Chondrocyte (in vitro differentiated cells): Measurements from ENCODE around the gene HOXA9. TPM values are rescaled to one million over a fixed set of nuclear protein-coding genes. Genes with fewer than 3 reads are reported as not detected.
A peak's percentile ranks its signal among the peaks of the same experiment; 100 is the strongest.

Experiments used
- DNase-seq: peaks from one replicate; pipeline ENCODE4 v3.0.0; 2021; ENCODE audit warnings: mixed read lengths, low spot score
- H3K27ac Mint-ChIP-seq: one replicate; pipeline ENCODE4 v1.8.0; 2021; ENCODE audit warnings: mild to moderate bottlenecking, moderate library complexity, mixed read lengths; ENCODE audit not compliant: unreplicated experiment
- H3K27me3 Mint-ChIP-seq: 2 replicates; pipeline ENCODE4 v1.8.0; 2021; ENCODE audit warnings: low read depth, mixed read lengths
- H3K36me3 Mint-ChIP-seq: 2 replicates; pipeline ENCODE4 v1.8.0; 2021; ENCODE audit warnings: low read depth, mixed read lengths
- H3K4me1 Mint-ChIP-seq: 2 replicates; pipeline ENCODE4 v1.8.0; 2021; ENCODE audit warnings: low read depth, mild to moderate bottlenecking, mixed read lengths
- H3K4me3 Mint-ChIP-seq: one replicate; pipeline ENCODE4 v1.8.0; 2021; ENCODE audit warnings: mild to moderate bottlenecking, moderate library complexity, mixed read lengths; ENCODE audit not compliant: unreplicated experiment
- H3K9me3 Mint-ChIP-seq: 2 replicates; pipeline ENCODE4 v1.8.0; 2021; ENCODE audit warnings: low read depth, mixed read lengths
- total RNA-seq: library from RNA; stranded (reverse); gene quantifications from 3 replicates; pipeline ENCODE4 v1.2.1, GENCODE V29; 2021
- TF ChIP-seq, protein P1 (sequence below): fragments of 200-600 bp; sonication (generic); IDR thresholded peaks from 2 replicates; pipeline ENCODE4 v1.5.0; 2021; ENCODE audit warnings: antibody characterized with exemption, mild to moderate bottlenecking, moderate library complexity

Gene HOXA9
- total RNA-seq, 1 donor from 2014 or later = not detected

DNA sequence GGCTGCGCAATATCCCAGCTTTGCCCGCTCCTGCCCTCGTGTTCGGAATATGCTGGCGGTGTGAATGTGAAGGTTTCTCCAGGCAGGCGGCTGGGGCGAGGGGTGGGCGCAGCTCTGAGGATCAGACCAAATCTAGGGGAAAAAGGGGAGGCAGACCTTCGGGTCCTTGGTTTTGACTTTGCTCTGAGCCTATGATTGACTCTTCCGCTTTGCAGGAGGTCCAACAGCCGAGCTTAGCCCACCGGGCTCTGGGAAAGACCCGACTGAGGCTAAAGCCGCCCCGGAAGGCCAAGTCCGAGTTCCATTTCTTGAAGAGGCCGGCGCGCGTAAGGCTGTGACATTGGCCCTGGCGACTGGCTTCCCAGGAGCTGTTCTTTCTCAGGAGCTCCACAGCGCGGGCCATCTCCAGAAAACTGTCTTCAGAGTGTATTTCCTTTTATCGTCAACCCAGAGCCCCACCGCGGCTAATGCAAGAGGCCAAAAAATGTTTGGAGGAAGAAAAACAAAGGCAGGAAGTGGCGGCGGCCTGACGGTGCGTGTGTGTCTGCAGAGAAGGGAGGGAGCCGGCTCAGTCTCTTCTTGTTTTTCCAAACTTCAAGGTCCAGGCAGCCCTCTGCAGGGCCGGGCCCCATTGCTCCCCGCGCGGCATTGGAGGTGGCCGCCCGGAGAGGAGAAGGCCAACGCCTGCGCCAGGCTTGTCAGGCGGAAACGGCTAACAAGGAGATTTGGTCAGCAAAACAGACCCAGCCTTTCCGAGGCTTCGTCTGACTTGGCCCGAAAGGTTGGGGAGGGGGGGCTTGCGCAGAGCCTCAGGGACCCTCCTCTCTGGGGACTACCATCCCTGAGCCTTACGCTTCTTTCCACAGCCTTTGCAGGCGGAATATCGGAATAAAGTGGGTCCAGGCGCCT, 23.3 kb upstream of the HOXA9 start:
- peak overlapping the region; percentile 66 for H3K4me3 Mint-ChIP-seq
- no peaks in the 10 kb centered on the region for H3K9me3 Mint-ChIP-seq
- H3K27me3 Mint-ChIP-seq = peaks cover 85% of the 10 kb centered on the region
- no peak for DNase-seq
- TF ChIP-seq, protein P1, sequence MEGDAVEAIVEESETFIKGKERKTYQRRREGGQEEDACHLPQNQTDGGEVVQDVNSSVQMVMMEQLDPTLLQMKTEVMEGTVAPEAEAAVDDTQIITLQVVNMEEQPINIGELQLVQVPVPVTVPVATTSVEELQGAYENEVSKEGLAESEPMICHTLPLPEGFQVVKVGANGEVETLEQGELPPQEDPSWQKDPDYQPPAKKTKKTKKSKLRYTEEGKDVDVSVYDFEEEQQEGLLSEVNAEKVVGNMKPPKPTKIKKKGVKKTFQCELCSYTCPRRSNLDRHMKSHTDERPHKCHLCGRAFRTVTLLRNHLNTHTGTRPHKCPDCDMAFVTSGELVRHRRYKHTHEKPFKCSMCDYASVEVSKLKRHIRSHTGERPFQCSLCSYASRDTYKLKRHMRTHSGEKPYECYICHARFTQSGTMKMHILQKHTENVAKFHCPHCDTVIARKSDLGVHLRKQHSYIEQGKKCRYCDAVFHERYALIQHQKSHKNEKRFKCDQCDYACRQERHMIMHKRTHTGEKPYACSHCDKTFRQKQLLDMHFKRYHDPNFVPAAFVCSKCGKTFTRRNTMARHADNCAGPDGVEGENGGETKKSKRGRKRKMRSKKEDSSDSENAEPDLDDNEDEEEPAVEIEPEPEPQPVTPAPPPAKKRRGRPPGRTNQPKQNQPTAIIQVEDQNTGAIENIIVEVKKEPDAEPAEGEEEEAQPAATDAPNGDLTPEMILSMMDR = no peak
- no peak overlapping the region for H3K27ac Mint-ChIP-seq
- H3K36me3 Mint-ChIP-seq = peaks cover 4% of the 10 kb centered on the region
- H3K4me1 Mint-ChIP-seq = peaks cover 44% of the 10 kb centered on the region

DNA sequence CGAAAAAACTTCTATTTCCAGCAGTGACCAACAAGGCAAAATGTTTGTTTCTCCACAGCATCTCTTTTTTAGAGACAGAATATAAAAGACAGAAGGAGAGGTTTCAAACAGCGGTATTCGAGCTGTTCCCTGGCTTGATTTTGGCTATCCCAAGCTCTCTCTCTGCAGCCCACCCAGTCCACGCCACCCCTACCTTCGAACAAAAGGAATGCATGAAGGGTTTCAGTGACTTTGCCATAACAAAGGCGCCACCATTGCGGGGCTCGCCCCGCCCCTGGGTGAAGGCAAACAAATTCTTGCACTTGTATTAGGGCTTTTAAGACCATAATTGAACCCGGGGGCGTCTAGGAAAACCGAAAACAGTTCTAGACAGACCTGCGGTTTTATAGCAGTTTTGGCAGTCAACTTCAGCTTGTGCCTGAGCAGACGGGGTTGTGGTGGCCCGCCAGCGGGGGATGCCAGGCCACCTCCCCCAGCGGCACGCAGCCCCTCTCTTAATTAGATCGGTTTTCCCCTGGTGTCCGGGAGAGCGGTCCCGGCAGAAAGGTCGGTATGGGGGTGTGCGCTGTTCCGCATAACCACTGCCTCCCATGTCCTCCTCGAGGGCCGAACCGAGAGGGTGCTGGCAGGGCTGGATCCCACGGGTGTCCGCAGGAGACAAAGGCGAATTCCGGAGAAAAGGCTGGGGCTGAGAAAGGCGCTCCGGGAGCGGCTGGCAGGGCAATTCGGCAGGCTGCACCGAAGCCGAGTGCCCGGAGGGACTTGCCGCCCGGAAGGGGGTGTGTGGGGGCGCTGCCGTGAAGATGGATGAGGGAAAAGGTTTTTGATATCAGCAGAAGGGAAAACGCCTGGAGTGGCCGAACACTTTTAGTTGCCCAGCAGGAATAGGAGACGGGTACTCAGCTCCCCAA, 22.4 kb upstream of the HOXA9 start:
- TF ChIP-seq, protein P1 = no peak
- peaks cover 83% of the 10 kb centered on the region for H3K27me3 Mint-ChIP-seq
- no peak overlapping the region for H3K27ac Mint-ChIP-seq
- H3K36me3 Mint-ChIP-seq = peaks cover 4% of the 10 kb centered on the region
- H3K4me1 Mint-ChIP-seq = peaks cover 44% of the 10 kb centered on the region
- no peaks in the 10 kb centered on the region for H3K9me3 Mint-ChIP-seq
- H3K4me3 Mint-ChIP-seq = peak overlapping the region; percentile 66
- peak; percentile 67 for DNase-seq

DNA sequence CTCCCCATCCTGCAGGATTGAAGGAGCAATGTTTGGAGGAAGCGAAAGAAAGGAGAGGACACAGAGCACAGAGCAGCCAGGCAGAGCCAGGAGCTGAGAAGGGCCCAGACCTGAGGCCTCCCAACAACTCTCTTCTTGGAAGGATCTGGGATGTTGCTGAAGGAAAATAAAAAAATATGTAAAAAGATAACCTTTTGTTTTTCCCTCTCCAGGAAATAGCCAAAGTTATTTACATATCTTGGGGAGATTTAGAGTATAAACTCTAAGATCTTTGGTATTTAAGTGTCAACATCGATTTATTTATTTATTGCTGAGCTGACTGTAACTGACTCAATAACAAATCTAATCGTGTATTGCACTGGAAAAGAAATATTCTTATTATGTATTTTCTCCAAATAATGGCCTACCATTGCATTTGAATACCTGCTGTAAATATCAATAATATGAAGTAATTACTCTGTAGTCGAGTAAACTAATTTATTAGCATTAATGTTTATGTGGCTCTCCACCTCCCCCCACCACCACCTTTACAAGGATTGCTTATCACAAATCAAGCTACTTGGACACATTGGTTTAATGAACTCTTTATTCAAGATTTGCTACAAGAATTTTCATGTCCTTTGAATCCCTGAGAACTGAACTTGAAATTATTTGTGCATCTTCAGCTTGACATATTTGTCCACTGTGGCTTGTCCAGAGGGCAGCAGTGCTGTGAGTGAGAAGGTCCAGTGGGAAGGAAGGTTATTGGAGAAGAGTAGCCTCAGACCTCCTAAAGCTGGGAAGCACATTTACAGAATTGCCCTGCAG, 21.5 kb upstream of the HOXA9 start:
- H3K9me3 Mint-ChIP-seq = no peaks in the 10 kb centered on the region
- peaks cover 38% of the 10 kb centered on the region for H3K4me1 Mint-ChIP-seq
- peaks cover 80% of the 10 kb centered on the region for H3K27me3 Mint-ChIP-seq
- peaks cover 4% of the 10 kb centered on the region for H3K36me3 Mint-ChIP-seq
- no peak overlapping the region for H3K4me3 Mint-ChIP-seq
- no peak for DNase-seq
- H3K27ac Mint-ChIP-seq = no peak overlapping the region
- TF ChIP-seq, protein P1 = no peak

- H3K27me3 Mint-ChIP-seq = peaks cover 80% of the 10 kb centered on the region
- H3K27ac Mint-ChIP-seq = no peak overlapping the region
- H3K9me3 Mint-ChIP-seq = no peaks in the 10 kb centered on the region
- no peak overlapping the region for H3K4me3 Mint-ChIP-seq
- H3K36me3 Mint-ChIP-seq = peaks cover 4% of the 10 kb centered on the region
- TF ChIP-seq, protein P1 = no peak
- H3K4me1 Mint-ChIP-seq = peaks cover 37% of the 10 kb centered on the region
- peak; percentile 60 for DNase-seq
These were observed 20.7 kb upstream of the HOXA9 start for GRCh38 chr7:27185854-27186667.
